ENCODE results near the gene NUFIP2.
"Not testable (repeated sequence)": the region's sequence is repeated elsewhere in the genome, so short reads cannot be mapped to it uniquely, and the experiment has no call there.

NUFIP2 gene

DNA sequence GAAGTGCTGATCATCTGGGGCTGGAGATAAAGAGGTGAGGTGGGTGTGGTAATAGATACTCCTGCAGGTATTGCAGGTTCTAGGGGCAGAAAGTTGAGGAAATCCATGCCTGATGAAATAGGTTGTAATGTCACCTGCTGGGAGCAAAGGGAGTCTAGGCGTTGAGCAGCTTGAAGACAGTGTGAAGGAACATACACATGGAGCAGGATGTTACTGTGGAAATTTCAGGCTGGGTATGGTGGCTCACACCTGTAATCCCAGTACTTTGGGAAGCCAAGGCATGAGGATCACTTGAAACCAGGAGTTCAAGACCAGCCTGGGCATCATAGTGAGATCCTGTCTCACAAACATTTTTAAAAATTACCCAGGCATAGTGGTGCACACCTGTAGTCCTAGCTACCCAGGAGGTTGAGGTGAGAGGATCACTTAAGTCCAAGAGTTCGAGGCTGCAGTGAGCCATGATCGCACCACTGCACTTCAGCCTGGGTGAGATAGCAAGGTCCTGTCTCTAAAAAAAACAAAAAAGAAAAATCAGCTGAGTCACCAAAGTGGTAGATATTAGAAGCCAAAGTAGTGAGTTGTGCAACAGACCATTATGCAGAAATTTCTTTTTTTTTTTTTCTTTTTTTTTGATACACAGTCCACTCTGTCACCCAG is 56.3 kb downstream of the NUFIP2 start:
- DNase-seq = no peak

GRCh38 chr17:29235904-29236303 is 58.0 kb downstream of the NUFIP2 start:
- no peak for DNase-seq

- DNase-seq = not testable (repeated sequence)
Observed at GRCh38 chr17:29234972-29235371, 59.0 kb downstream of the NUFIP2 start.

GRCh38 chr17:29233301-29233700 is 60.6 kb downstream of the NUFIP2 start:
- DNase-seq = no peak

- DNase-seq = no peak
Observed at GRCh38 chr17:29225396-29225795, 68.6 kb downstream of the NUFIP2 start.

- DNase-seq = not testable (repeated sequence)
Observed at GRCh38 chr17:29221338-29221737, 72.6 kb downstream of the NUFIP2 start.

- peak; percentile 73 to 76 for DNase-seq
Observed at GRCh38 chr17:29219378-29220047, 74.4 kb downstream of the NUFIP2 start.

- DNase-seq = no peak
Observed at GRCh38 chr17:29216856-29217255, 77.1 kb downstream of the NUFIP2 start.

DNA sequence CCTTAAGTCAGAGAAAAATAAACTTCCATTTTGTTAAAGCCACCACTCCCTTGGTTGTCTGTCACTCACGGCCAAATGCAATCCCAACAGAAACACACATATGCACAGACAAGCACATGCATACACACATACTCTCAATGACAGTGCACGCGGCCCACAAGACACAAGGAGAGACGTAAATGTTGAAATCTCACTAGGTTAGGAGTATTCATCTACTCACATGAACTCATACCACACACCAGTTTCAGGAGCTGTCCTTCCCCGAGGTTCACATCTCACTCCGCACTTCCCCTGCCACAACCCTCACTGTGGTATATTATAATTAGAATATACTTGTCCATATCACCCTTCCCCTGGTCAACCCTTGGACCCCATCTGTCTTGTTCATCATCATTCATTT is 77.8 kb downstream of the NUFIP2 start:
- DNase-seq = no peak

- DNase-seq = no peak
Observed at GRCh38 chr17:29215717-29216116, 78.2 kb downstream of the NUFIP2 start.

DNA sequence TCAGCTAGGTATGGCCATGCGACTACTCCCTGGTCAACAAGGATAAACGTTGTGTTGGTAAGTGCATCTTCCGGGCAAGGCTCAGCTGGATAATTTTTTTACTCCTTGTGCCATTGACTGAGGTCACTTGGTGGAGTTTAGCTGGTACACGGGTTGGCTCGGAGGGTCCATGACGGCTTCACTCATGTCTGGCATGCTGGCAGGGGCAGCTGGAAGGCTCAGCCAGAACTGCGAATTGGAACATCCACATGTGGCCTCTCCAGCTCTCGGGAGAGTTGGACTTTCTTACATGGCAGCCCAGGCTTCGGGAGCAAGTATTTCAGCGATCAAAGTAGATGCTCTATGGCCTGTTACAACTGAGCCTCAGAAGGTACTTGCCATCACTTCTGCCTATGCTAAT is 78.8 kb downstream of the NUFIP2 start:
- no peak for DNase-seq

DNA sequence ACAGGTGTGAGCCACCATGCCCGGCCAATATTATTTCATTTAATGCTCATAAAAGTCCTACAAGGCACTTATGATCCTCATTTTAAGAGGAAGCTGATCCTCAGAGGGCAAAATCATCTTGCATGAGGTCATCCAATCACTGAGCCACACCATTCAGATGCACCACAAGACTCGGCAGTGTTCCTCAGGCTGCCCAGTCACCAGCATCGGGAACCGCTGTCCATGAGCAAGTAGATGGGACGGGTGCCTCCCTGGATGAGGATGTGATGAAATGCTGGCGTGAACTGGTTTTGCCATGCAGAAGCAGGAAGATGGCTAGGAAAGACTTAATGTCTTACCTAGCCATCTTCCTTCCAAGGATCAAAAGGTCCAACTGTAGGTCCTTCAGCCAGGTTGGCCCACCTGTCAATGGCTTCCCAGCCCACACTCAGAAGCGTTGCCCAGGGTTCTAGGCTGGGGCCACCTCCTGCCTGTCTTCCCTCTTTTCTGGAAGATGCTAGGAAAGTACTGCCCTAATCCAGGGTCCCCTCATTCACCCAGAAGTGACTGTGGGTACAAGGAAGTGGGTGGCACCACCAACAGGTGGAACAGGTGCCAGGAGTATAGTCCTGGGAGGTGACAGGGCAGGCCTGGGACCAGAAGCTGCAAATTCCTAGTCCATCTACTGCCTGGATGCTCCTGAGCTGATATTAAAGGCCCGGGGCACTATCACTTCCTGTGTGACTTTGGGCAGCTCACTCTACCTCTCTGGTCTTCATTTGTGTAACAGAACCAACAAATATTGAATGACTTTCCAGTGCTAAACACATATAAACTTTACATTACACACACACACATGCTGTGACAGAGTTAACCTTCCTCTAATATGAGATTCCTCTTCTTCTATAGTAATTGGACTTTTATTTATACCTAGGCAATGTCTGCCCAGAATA is 79.5 kb downstream of the NUFIP2 start:
- no peak for DNase-seq

- no peak for DNase-seq
Observed at GRCh38 chr17:29212681-29213121, 81.2 kb downstream of the NUFIP2 start.

DNA sequence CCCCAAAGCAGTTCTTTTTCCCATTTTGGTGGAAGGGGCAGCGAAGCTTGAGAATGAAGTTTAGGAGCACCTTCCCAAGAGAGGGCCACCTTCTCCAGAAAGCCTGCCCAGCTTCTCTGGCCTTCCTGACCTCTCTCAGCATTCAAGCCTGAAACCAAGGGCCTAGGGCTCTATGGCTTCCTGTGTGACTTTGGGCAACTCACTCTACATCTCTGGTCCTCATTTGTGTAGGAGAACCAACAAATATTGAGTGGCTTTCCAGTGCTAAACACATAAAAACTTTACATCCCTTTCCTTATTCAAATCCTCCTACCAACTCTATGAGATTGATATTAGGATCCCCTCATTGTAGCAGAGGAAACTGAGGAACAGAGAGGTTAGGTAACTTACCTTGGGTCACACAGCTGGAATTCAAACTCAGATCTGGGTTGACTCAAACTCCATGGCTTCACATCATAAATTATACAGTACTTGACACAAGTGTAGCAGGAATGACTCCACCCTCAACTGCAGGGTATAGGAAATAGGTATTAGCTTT is 81.8 kb downstream of the NUFIP2 start:
- no peak for DNase-seq

DNA sequence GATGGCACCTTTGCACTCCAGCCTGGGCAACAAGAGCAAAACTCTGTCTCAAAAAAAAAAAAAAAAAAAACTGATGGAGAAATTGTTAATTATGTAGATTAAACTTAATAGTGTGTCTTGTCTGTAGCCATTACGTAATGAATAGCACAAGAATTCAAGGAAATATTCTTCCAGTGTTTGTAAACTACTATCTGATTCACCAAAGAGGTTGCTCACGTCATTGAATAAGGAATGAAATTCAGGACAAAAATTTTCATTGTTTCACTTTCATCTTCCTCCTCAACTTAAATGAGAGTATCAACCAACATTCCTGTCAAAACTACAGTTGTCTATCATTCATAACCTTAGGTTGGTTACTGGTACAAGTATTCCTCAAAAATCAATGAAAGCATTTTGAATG is 83.1 kb downstream of the NUFIP2 start:
- DNase-seq = no peak

GRCh38 chr17:29209073-29209472 is 84.9 kb downstream of the NUFIP2 start:
- DNase-seq = no peak

DNA sequence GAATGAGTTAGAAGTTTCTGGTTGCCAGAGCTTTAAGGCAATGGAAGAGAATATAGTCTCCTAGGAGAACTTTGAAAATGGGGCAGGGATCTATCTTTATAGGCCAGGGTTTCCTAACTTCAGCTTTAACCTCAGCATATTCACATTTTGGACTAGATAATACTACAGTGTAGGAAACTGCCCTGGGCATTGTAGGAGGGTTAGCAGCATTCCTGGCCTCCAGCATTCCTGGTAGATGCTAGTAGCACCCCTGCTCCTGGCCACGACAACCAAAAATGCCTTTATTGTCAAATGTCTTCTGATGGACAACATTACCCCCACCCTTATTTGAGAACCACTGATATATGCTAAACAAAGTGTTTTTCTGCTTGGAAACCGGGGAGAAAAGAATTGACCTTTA is 86.0 kb downstream of the NUFIP2 start:
- DNase-seq = no peak

Data from stimulated activated CD4-positive, alpha-beta T cell treated with anti-CD3 and anti-CD28 coated beads, Interleukin-2, amount 100 ng/mL, for 48 hours (primary cell).